ENCODE data around the gene MICAL2. TPM values are rescaled to one million over a fixed set of nuclear protein-coding genes. Genes with fewer than 3 reads are reported as not detected.

MICAL2 gene
- total RNA-seq, 1 experiment from 2014 or later: 37.4 TPM

GRCh38 chr11:12076840-12077534, 33.4 kb upstream of the MICAL2 start:
- no peaks in the 10 kb centered on the region for H3K27me3 ChIP-seq (ENCODE audit: insufficient read depth, low read length)
- H3K4me1 ChIP-seq (ENCODE audit: control insufficient read depth in 1 of 2, insufficient read depth in 2 of 2, low read length in 2 of 2): peaks cover 8 to 33% of the 10 kb centered on the region in 2 experiments
- no peaks in the 10 kb centered on the region for H3K9me3 ChIP-seq (ENCODE audit: control insufficient read depth in 1 of 2, insufficient read depth in 1 of 2, low read depth in 1 of 2, low read length in 2 of 2)
- POLR2A ChIA-PET: interaction anchor here (1.7 to 2.6 kb wide), 2 partner anchors 9 to 10 kb away, joined by 4 to 8 read pairs; no protein-coding TSS in a partner anchor
- H3K9me2 ChIP-seq (ENCODE audit: insufficient read depth): no peaks in the 10 kb centered on the region
- H3K4me2 ChIP-seq (ENCODE audit: low read length): no peak overlapping the region
- BruUV-seq (replicated peaks): no TSS peak
- no peaks in the 10 kb centered on the region for H3K79me2 ChIP-seq (ENCODE audit: insufficient read depth, low read length)
- H3K4me3 ChIP-seq (replicated peaks in 1 of 2; ENCODE audit: low read depth in 1 of 2, low read length in 2 of 2): no peak overlapping the region
- ATAC-seq: no peak
- DNase-seq (ENCODE audit: low read depth, low spot score): no peak
- CTCF ChIA-PET: interaction anchor here (1.0 kb wide), 1 partner anchor 13 kb away, joined by 3 read pairs; no protein-coding TSS in a partner anchor
- TF ChIP-seq CBX3 (IDR thresholded peaks at IDR 0.05; ENCODE audit: low read depth) (no peak), ZNF274 (IDR thresholded peaks at IDR 0.05; ENCODE audit: low read depth, low read length) (no peak), EZH2 (IDR thresholded peaks at IDR 0.05) (no peak), FOSL1 (IDR thresholded peaks at IDR 0.05; ENCODE audit: low read depth) (no peak), EZH2phosphoT487 (IDR thresholded peaks at IDR 0.05; ENCODE audit: borderline replicate concordance) (no peak), SIN3A (IDR thresholded peaks at IDR 0.05; ENCODE audit: low read depth) (no peak), TCF7L2 (IDR thresholded peaks at IDR 0.05; ENCODE audit: borderline replicate concordance, extremely low read depth, insufficient read depth, insufficient read length) (no peak), ATF3 (IDR thresholded peaks at IDR 0.05) (no peak)
- intact Hi-C loops (cut with micrococcal nuclease): no loop called here
- RAD21 ChIA-PET (ENCODE audit: low non-redundant PET in 1 of 2, low total read pairs in 2 of 2, uncharacterized antibody in 2 of 2, unreplicated experiment in 2 of 2): no interaction called here
- no peak overlapping the region for H2AFZ ChIP-seq (ENCODE audit: low read depth, low read length, poor library complexity, severe bottlenecking)
- H4K20me1 ChIP-seq (ENCODE audit: insufficient read depth): no peaks in the 10 kb centered on the region
- no peak overlapping the region for H3K27ac ChIP-seq (ENCODE audit: low read depth, low read length)
- H3K9ac ChIP-seq (ENCODE audit: low read length): no peak overlapping the region
- H3K36me3 ChIP-seq (ENCODE audit: control insufficient read depth in 1 of 2, insufficient read depth in 2 of 2, low read length in 2 of 2): no peaks in the 10 kb centered on the region

All from HCT116 (cell line).